ENCODE results near the gene DCC. TPM values are rescaled to one million over a fixed set of nuclear protein-coding genes. Genes with fewer than 3 reads are reported as not detected.

The DCC gene
- total RNA-seq, 1 experiment from 2014 or later: 0.39 TPM

- H3K27me3 Mint-ChIP-seq (ENCODE audit: insufficient read depth, unreplicated experiment): peaks cover 19% of the 10 kb centered on the region
- H3K4me1 ChIP-seq: no peaks in the 10 kb centered on the region
- ChIA-PET CTCF (no interaction called here), POLR2A (no interaction called here)
- no peak for DNase-seq
- TF ChIP-seq CTCF (IDR thresholded peaks at IDR 0.05; ENCODE audit: insufficient read depth in 1 of 2, low read depth in 1 of 2, low read length in 1 of 2, severe bottlenecking in 1 of 2, unreplicated experiment in 1 of 2): no peak
- BruUV-seq (replicated peaks): no TSS peak
- no peaks in the 10 kb centered on the region for H3K9me3 ChIP-seq
- H3K4me3 ChIP-seq (ENCODE audit: low read depth, low read length): no peak overlapping the region
- peaks cover 5% of the 10 kb centered on the region for H3K4me1 Mint-ChIP-seq (ENCODE audit: low read depth, unreplicated experiment)
- no peak overlapping the region for H3K27ac Mint-ChIP-seq (ENCODE audit: unreplicated experiment)
- H3K9me3 Mint-ChIP-seq (ENCODE audit: unreplicated experiment): no peaks in the 10 kb centered on the region
- no peaks in the 10 kb centered on the region for H3K36me3 Mint-ChIP-seq (ENCODE audit: insufficient read depth, unreplicated experiment)
- no peaks in the 10 kb centered on the region for H3K27me3 ChIP-seq (replicated peaks; ENCODE audit: control insufficient read depth, insufficient read depth, low read length)
- no peaks in the 10 kb centered on the region for H3K36me3 ChIP-seq (ENCODE audit: control insufficient read depth, insufficient read depth, low read length)
- no peak overlapping the region for H3K4me3 Mint-ChIP-seq (ENCODE audit: unreplicated experiment)
- intact Hi-C loops (cut with micrococcal nuclease; ENCODE audit: unreplicated experiment): no loop called here
Measured at GRCh38 chr18:52486052-52486451, 146.1 kb downstream of the DCC start.

GRCh38 chr18:52489396-52490306 lies 149.7 kb downstream of the DCC start:
- Histone ChIP-seq H3K9me3 (no peaks in the 10 kb centered on the region), H3K4me3 (ENCODE audit: low read depth, low read length) (no peak overlapping the region), H3K4me1 (no peaks in the 10 kb centered on the region), H3K36me3 (ENCODE audit: control insufficient read depth, insufficient read depth, low read length) (no peaks in the 10 kb centered on the region), H3K27me3 (replicated peaks; ENCODE audit: control insufficient read depth, insufficient read depth, low read length) (no peaks in the 10 kb centered on the region)
- H3K27me3 Mint-ChIP-seq (ENCODE audit: insufficient read depth, unreplicated experiment): peaks cover 11% of the 10 kb centered on the region
- no peak overlapping the region for H3K27ac Mint-ChIP-seq (ENCODE audit: unreplicated experiment)
- no peak for DNase-seq
- TF ChIP-seq CTCF (IDR thresholded peaks at IDR 0.05; ENCODE audit: insufficient read depth in 1 of 2, low read depth in 1 of 2, low read length in 1 of 2, severe bottlenecking in 1 of 2, unreplicated experiment in 1 of 2): no peak
- no peaks in the 10 kb centered on the region for H3K36me3 Mint-ChIP-seq (ENCODE audit: insufficient read depth, unreplicated experiment)
- BruUV-seq (replicated peaks): no TSS peak
- POLR2A ChIA-PET: no interaction called here
- CTCF ChIA-PET: no interaction called here
- no peak overlapping the region for H3K4me3 Mint-ChIP-seq (ENCODE audit: unreplicated experiment)
- H3K4me1 Mint-ChIP-seq (ENCODE audit: low read depth, unreplicated experiment): no peaks in the 10 kb centered on the region
- H3K9me3 Mint-ChIP-seq (ENCODE audit: unreplicated experiment): no peaks in the 10 kb centered on the region
- intact Hi-C loops (cut with micrococcal nuclease; ENCODE audit: unreplicated experiment): no loop called here

GRCh38 chr18:52496426-52496825 lies 156.4 kb downstream of the DCC start:
- no peaks in the 10 kb centered on the region for H3K36me3 Mint-ChIP-seq (ENCODE audit: insufficient read depth, unreplicated experiment)
- ChIA-PET CTCF (no interaction called here), POLR2A (no interaction called here)
- H3K4me1 Mint-ChIP-seq (ENCODE audit: low read depth, unreplicated experiment): peaks cover 12% of the 10 kb centered on the region
- intact Hi-C loops (cut with micrococcal nuclease; ENCODE audit: unreplicated experiment): no loop called here
- no peak for DNase-seq
- H3K27me3 ChIP-seq (replicated peaks; ENCODE audit: control insufficient read depth, insufficient read depth, low read length): no peaks in the 10 kb centered on the region
- no TSS peak for BruUV-seq (replicated peaks)
- H3K36me3 ChIP-seq (ENCODE audit: control insufficient read depth, insufficient read depth, low read length): no peaks in the 10 kb centered on the region
- TF ChIP-seq CTCF (IDR thresholded peaks at IDR 0.05; ENCODE audit: insufficient read depth in 1 of 2, low read depth in 1 of 2, low read length in 1 of 2, severe bottlenecking in 1 of 2, unreplicated experiment in 1 of 2): no peak
- no peaks in the 10 kb centered on the region for H3K9me3 Mint-ChIP-seq (ENCODE audit: unreplicated experiment)
- peaks cover 3% of the 10 kb centered on the region; the same call in 1 of the 2 replicates for H3K4me1 ChIP-seq
- no peak overlapping the region for H3K27ac Mint-ChIP-seq (ENCODE audit: unreplicated experiment)
- H3K9me3 ChIP-seq: no peaks in the 10 kb centered on the region
- no peaks in the 10 kb centered on the region for H3K27me3 Mint-ChIP-seq (ENCODE audit: insufficient read depth, unreplicated experiment)
- H3K4me3 ChIP-seq (ENCODE audit: low read depth, low read length): no peak overlapping the region
- H3K4me3 Mint-ChIP-seq (ENCODE audit: unreplicated experiment): no peak overlapping the region

All from Caco-2 (cell line).